BJ (cell line): ENCODE measurements around the gene GPBP1L1. TPM values are rescaled to one million over a fixed set of nuclear protein-coding genes. Genes with fewer than 3 reads are reported as not detected.

Experiments
- CTCF ChIA-PET: fragments of 350-600 bp; formaldehyde crosslinking; extraction: SDS; loops from one replicate; lab custom pipeline; 2021; ENCODE audit warnings: antibody characterized with exemption, inconsistent platforms; lab: Yijun Ruan, JAX
- POLR2A ChIA-PET: fragments of 300-600 bp; sonication (Branson Sonifier 250); formaldehyde crosslinking; extraction: SDS; loops from one replicate; lab custom pipeline; 2021; ENCODE audit warnings: antibody characterized with exemption; lab: Charles Lee
- DNase-seq: peaks from one replicate; pipeline ENCODE4 v3.0.0-alpha.2; 2011; ENCODE audit warnings: low read depth
- H3K27me3 ChIP-seq: 2 replicates; pipeline ENCODE4 v1.6.0; 2011; ENCODE audit warnings: low read length; ENCODE audit not compliant: control insufficient read depth, insufficient read depth
- H3K36me3 ChIP-seq: 2 replicates; pipeline ENCODE4 v1.5.1; 2011; ENCODE audit warnings: low read length; ENCODE audit not compliant: control insufficient read depth, insufficient read depth
- H3K4me3 ChIP-seq: 2 replicates; pipeline ENCODE4 v1.5.1; 2011; ENCODE audit warnings: low read depth, mild to moderate bottlenecking, control low read depth, low read length
- polyA plus RNA-seq: library from polyadenylated mRNA; depleted of rRNA; stranded (reverse); fragments of >200 nt; gene quantifications from 2 replicates; pipeline ENCODE4 v1.2.3, GENCODE V29; 2011
- TF ChIP-seq, protein P1 (sequence below): IDR thresholded peaks from 2 replicates; pipeline ENCODE4 v1.5.1; 2011; ENCODE audit warnings: low read depth, mild to moderate bottlenecking, control low read depth, inconsistent platforms, low read length, moderate library complexity; ENCODE audit not compliant: insufficient read depth

The GPBP1L1 gene
- polyA plus RNA-seq, 1 experiment = 42.8 TPM

DNA sequence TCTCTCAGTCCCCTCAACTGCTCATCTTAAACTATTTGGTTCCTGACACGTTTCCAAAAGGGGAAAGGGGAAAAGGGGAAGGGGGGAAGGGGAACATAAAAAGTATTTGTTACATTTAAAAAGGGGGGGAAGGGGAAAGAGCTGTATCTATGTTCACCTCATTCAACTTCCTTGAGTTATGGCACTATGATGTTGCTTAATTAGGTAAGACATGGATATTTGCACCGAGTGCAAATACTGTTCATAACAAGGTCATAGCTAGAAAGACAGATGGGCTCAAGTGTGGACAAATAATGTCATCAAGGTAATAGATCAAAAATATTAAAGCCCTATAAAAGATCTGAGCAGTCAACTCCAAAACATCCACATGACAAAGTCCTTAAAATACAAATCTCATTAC, 26.0 kb downstream of the GPBP1L1 start:
- H3K36me3 ChIP-seq = peaks cover 10% of the 10 kb centered on the region
- no peaks in the 10 kb centered on the region for H3K27me3 ChIP-seq
- ChIA-PET POLR2A (no interaction called here), CTCF (no interaction called here)
- TF ChIP-seq, protein P1, sequence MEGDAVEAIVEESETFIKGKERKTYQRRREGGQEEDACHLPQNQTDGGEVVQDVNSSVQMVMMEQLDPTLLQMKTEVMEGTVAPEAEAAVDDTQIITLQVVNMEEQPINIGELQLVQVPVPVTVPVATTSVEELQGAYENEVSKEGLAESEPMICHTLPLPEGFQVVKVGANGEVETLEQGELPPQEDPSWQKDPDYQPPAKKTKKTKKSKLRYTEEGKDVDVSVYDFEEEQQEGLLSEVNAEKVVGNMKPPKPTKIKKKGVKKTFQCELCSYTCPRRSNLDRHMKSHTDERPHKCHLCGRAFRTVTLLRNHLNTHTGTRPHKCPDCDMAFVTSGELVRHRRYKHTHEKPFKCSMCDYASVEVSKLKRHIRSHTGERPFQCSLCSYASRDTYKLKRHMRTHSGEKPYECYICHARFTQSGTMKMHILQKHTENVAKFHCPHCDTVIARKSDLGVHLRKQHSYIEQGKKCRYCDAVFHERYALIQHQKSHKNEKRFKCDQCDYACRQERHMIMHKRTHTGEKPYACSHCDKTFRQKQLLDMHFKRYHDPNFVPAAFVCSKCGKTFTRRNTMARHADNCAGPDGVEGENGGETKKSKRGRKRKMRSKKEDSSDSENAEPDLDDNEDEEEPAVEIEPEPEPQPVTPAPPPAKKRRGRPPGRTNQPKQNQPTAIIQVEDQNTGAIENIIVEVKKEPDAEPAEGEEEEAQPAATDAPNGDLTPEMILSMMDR = no peak
- no peak for DNase-seq
- no peak overlapping the region for H3K4me3 ChIP-seq

DNA sequence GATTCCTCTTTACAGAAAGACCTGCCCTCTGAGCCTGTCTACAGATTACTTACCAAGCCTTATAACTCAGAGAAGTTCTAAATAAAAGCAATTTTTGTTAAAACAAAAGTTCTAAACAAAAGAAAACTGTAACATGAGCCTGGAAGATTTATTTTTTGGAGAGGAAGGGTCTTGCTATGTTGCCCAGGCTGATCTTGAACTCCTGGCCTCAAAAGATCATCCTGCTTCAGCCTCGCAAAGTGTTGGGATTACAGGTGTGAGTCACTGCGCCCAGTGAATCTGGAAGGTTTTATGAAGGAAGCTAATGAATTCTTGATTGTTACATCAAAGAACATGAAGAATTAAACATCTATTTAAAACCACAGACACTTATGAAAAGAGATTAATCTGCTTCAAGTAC, 27.1 kb downstream of the GPBP1L1 start:
- TF ChIP-seq, protein P1 = no peak
- Histone ChIP-seq H3K27me3 (no peaks in the 10 kb centered on the region), H3K4me3 (no peak overlapping the region), H3K36me3 (peaks cover 11% of the 10 kb centered on the region)
- ChIA-PET CTCF (no interaction called here), POLR2A (no interaction called here)
- DNase-seq = no peak

DNA sequence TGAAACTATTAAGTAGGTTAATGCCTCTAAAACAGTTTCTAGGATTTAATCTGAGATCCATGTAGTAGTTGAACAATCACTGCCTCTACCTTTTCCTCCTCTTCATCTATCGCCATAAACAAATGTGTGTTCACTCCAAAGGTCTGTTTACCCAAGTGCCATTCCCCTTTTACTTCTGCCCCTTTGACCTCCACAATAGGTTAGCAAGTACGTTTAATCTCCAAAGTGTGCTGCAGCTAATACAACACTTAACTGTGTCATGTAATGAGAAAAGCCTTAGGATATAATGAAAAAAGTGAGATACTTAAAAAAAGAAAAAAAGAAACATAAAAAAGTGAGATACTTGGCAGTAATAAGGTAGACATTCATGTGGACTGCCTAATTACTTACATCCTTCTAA, 28.2 kb downstream of the GPBP1L1 start:
- DNase-seq = no peak
- POLR2A ChIA-PET = no interaction called here
- CTCF ChIA-PET = no interaction called here
- Histone ChIP-seq H3K27me3 (no peaks in the 10 kb centered on the region), H3K4me3 (no peak overlapping the region), H3K36me3 (peaks cover 13% of the 10 kb centered on the region)
- TF ChIP-seq, protein P1 = no peak

DNA sequence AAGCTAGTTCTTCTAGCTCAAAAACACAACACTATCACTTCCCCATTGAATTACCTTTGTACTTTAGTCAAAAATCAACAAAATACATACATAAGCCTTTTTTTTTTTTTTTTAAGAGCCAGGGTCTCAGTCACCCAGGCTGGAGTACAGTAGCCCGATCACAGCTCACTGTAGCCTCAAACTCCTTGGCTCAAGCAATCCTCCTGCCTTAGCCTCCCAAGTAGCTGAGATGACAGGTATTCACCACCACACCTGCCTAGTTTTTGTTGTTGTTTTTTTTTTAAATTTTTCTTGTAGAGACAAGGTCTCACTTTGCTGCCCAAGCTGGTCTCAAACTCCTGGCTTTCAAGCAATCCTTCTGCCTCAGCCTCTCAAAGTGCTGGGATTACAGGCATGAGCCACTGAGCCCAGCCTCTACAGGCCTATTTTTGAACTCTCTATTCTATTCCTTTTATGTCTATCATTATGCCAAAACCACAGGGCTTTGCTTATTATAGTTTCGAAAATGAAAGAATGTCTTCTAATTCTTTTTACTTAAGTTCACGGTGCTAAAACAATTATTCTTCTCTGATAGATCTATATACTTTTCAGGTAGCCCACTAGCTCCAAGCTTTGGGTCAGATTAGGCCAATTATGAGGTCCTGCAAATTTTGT, 29.6 kb downstream of the GPBP1L1 start:
- TF ChIP-seq, protein P1 = no peak
- no peak for DNase-seq
- Histone ChIP-seq H3K27me3 (no peaks in the 10 kb centered on the region), H3K36me3 (peaks cover 13% of the 10 kb centered on the region), H3K4me3 (no peak overlapping the region)
- POLR2A ChIA-PET = no interaction called here
- CTCF ChIA-PET = no interaction called here

DNA sequence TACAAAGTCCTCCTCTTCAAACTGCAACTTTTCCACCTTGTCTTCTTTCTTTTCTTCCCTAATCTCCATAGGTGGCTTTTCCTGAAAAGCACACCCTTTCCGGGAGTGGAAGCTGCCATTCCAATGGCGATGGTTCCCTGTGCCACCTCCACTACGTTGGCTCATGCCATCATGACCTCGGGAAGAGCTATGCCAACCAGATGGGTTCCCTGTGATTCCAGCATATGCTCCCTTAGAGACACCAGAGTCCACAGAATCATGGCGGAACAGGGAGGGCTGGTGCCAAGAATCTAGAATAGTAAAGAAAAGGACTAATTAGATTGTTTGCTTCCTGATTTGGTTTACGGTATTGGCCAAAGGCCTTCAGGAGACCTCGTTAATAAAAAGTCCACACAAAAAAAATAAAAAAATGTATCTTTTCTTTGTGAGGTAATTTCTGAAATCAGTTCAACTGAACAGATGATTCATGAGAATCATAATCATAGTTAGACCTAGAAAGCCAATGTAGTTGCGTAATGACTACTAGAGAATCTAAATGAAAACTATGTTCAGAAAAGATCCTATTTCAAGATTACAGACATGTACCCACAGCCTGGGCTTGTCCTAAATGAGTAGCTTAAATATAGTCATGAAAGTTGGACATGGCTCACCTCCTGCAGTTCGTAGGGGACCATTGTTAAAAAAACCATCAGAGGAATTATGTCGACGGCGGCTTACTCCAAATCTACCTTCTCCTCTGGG, 31.6 kb downstream of the GPBP1L1 start:
- CTCF ChIA-PET = interaction anchor here (0.9 kb wide), 1 partner anchor 16 kb away, joined by 4 read pairs; no protein-coding TSS in a partner anchor
- H3K36me3 ChIP-seq = peaks cover 21% of the 10 kb centered on the region
- POLR2A ChIA-PET = no interaction called here
- no peak overlapping the region for H3K4me3 ChIP-seq
- DNase-seq = no peak
- TF ChIP-seq, protein P1 = no peak
- H3K27me3 ChIP-seq = no peaks in the 10 kb centered on the region
